Kidney (tissue), 14 donors: ENCODE data around the gene SEC24A. TPM values are rescaled to one million over a fixed set of nuclear protein-coding genes. Genes with fewer than 3 reads are reported as not detected.

Source experiments
- DNase-seq, 5 donors: peaks; one replicate each; pipeline ENCODE4 v3.0.0-alpha.2; 2013 to 2020
- FAIRE-seq: peaks from 2 replicates; lab custom pipeline; 2012; peaks lifted over from hg19 to GRCh38; lab: Jason Lieb, UNC
- H3K27ac ChIP-seq, 2 donors: one replicate each; pipeline ENCODE4 v1.7.0; 2013; ENCODE audit warnings: low read depth in 2 of 2, low read length in 2 of 2, inconsistent platforms in 1 of 2
- H3K27me3 ChIP-seq: one replicate; pipeline ENCODE4 v1.7.1; 2013; ENCODE audit warnings: low read length, inconsistent platforms; ENCODE audit not compliant: control insufficient read depth, insufficient read depth
- H3K36me3 ChIP-seq, 3 donors: one replicate each; pipeline versions ENCODE4 v1.7.0 to v1.7.1; 2013; ENCODE audit warnings: low read length in 3 of 3, control low read depth in 1 of 3, inconsistent platforms in 1 of 3; ENCODE audit not compliant: insufficient read depth in 3 of 3, control insufficient read depth in 2 of 3
- H3K4me1 ChIP-seq, 3 donors: one replicate each; pipeline versions ENCODE4 v1.7.0 to v1.7.1; 2013; ENCODE audit warnings: low read length in 3 of 3, inconsistent platforms in 1 of 3, low read depth in 1 of 3; ENCODE audit not compliant: control insufficient read depth in 2 of 3, insufficient read depth in 2 of 3
- H3K4me3 ChIP-seq, 3 donors: one replicate each; pipeline versions ENCODE4 v1.7.0 to v1.8.1; 2013; ENCODE audit warnings: low read length in 3 of 3, control low read depth in 1 of 3, inconsistent platforms in 1 of 3
- H3K9ac ChIP-seq, 3 donors: one replicate each; pipeline versions ENCODE4 v1.7.0 to v1.7.1; 2013; ENCODE audit warnings: low read length in 3 of 3, control low read depth in 1 of 3, inconsistent platforms in 1 of 3
- H3K9me3 ChIP-seq, 3 donors: one replicate each; pipeline versions ENCODE4 v1.7.0 to v1.7.1; 2013; ENCODE audit warnings: low read length in 3 of 3, control low read depth in 1 of 3, inconsistent platforms in 1 of 3; ENCODE audit not compliant: control insufficient read depth in 2 of 3, insufficient read depth in 1 of 3
- CTCF ChIP-seq: IDR thresholded peaks from 3 replicates; pipeline ENCODE4 v1.5.1; 2012; ENCODE audit warnings: mild to moderate bottlenecking, moderate library complexity, borderline replicate concordance; ENCODE audit not compliant: insufficient read depth; ENCODE audit errors: extremely low read depth
- intact Hi-C: fragments of 100-400 bp; cut with DNase I; formaldehyde crosslinking; loops from one replicate; pipeline ENCODE4 v1.11.1; 2022
- polyA plus RNA-seq: library from polyadenylated mRNA; stranded (reverse); fragments of 350-450 nt; fragmentation: Illumina TruSeq; extraction: RNeasy Lipid Tissue Mini Kit (QIAGEN cat#74804); gene quantifications from one replicate; pipeline ENCODE4 v1.2.3, GENCODE V29; 2014; ENCODE audit warnings: low read depth, low replicate concordance; ENCODE audit not compliant: insufficient read depth
- total RNA-seq: library from RNA; stranded (reverse); fragmentation: NEBNext Ultra II Directional; extraction: Animal tissue kit (Norgen Biotek cat#: 25700); gene quantifications from one replicate; pipeline ENCODE4 v1.2.1, GENCODE V29; 2021
- donor health status: control.
- donor health status: control.
- donor health status: control.
- donor health status: control.
- donor health status: control.
- donor health status: DM: yes; HTN: yes; CAD: no.
- donor health status: Normal renal cell carcinoma (clear cell type).

Gene SEC24A
- total and polyA plus RNA-seq, 2 donors from 2014 or later, result 2.8 to 21.2 TPM

- Histone ChIP-seq H3K27me3 (no peaks in the 10 kb centered on the region), H3K9me3 (no peaks in the 10 kb centered on the region), H3K4me3 (no peak overlapping the region), H3K27ac (no peak overlapping the region), H3K9ac (no peak overlapping the region), H3K36me3 (no peaks in the 10 kb centered on the region), H3K4me1 (no peaks in the 10 kb centered on the region)
- no peak for FAIRE-seq
- intact Hi-C loops, result no loop called here
- no peak for DNase-seq
- no peak for TF ChIP-seq CTCF
These were observed 9.8 kb upstream of the SEC24A start for GRCh38 chr5:134638760-134639201.

GRCh38 chr5:134642931-134643530 lies 5.6 kb upstream of the SEC24A start:
- no peak for TF ChIP-seq CTCF
- H3K4me1 ChIP-seq, result no peaks in the 10 kb centered on the region
- no peak overlapping the region for H3K9ac ChIP-seq
- DNase-seq (no peak), FAIRE-seq (no peak)
- no peaks in the 10 kb centered on the region for H3K27me3 ChIP-seq
- no peaks in the 10 kb centered on the region for H3K9me3 ChIP-seq
- intact Hi-C loops, result no loop called here
- H3K36me3 ChIP-seq, result no peaks in the 10 kb centered on the region
- no peak overlapping the region for H3K27ac ChIP-seq
- H3K4me3 ChIP-seq, result no peak overlapping the region

GRCh38 chr5:134647750-134648424 lies 698 bp upstream of the SEC24A start:
- intact Hi-C loops, result no loop called here
- Histone ChIP-seq H3K27ac (peak overlapping the region; percentile 97 to 98), H3K9ac (peak overlapping the region; percentile 93 to 100 (median 96)), H3K27me3 (no peaks in the 10 kb centered on the region), H3K4me1 (peaks cover 0 to 4% (median 4%) of the 10 kb centered on the region in 3 donors), H3K4me3 (peak overlapping the region; percentile 98 to 100 (median 99)), H3K9me3 (no peaks in the 10 kb centered on the region), H3K36me3 (no peaks in the 10 kb centered on the region)
- no peak for TF ChIP-seq CTCF
- FAIRE-seq (no peak), DNase-seq (peak in 3 of 5 donors; percentile 10 to 56 (median 49))
